OCI-LY3 (cell line): ENCODE data around the gene ZDHHC14.
A peak's percentile ranks its signal among the peaks of the same experiment; 100 is the strongest.

Experiments used
- H2AFZ ChIP-seq: fragments of 200-600, 300-600 bp; shearing (Covaris generic); 2 replicates; pipeline ENCODE4 v1.6.0; 2014; ENCODE audit warnings: antibody characterized with exemption, low read depth, low read length
- H3K27ac ChIP-seq: fragments of 200-600, 300-600 bp; sonication (generic); 2 replicates; pipeline ENCODE4 v1.5.1; 2014; ENCODE audit warnings: mild to moderate bottlenecking, low read length, moderate library complexity, mixed read lengths
- H3K27me3 ChIP-seq: fragments of 200-600, 300-600 bp; sonication (generic); 2 replicates; pipeline ENCODE4 v1.6.1; 2014; ENCODE audit warnings: low read depth, low read length, mixed read lengths
- H3K36me3 ChIP-seq: fragments of 200-600, 300-600 bp; sonication (generic); replicated peaks from 2 replicates; pipeline ENCODE3; 2014; ENCODE audit warnings: low read depth, low read length, mixed read lengths
- H3K4me1 ChIP-seq: fragments of 300-600, 200-600 bp; sonication (generic); 2 replicates; pipeline ENCODE4 v1.6.1; 2014; ENCODE audit warnings: low read length, mixed read lengths
- H3K4me2 ChIP-seq: fragments of 200-600, 300-600 bp; sonication (generic); 2 replicates; pipeline ENCODE4 v1.6.1; 2014; ENCODE audit warnings: low read length, mixed read lengths
- H3K4me3 ChIP-seq: fragments of 300-600, 200-600 bp; sonication (generic); 2 replicates; pipeline ENCODE4 v1.5.1; 2014; ENCODE audit warnings: antibody characterized with exemption, mild to moderate bottlenecking, low read length, moderate library complexity
- H3K79me2 ChIP-seq: fragments of 300-600, 200-600 bp; shearing (Covaris generic); 2 replicates; pipeline ENCODE4 v1.6.1; 2014; ENCODE audit warnings: mild to moderate bottlenecking, low read length, mixed read lengths
- H3K9ac ChIP-seq: fragments of 300-600, 200-600 bp; shearing (Covaris generic); 2 replicates; pipeline ENCODE4 v1.6.0; 2014; ENCODE audit warnings: mild to moderate bottlenecking, low read length, moderate library complexity
- H3K9me3 ChIP-seq: fragments of 200-600, 300-600 bp; shearing (Covaris generic); 2 replicates; pipeline ENCODE4 v1.6.1; 2014; ENCODE audit warnings: low read length, mixed read lengths; ENCODE audit not compliant: insufficient read depth
- H4K20me1 ChIP-seq: fragments of 200-600, 300-600 bp; sonication (generic); 2 replicates; pipeline ENCODE4 v1.6.1; 2016; ENCODE audit warnings: low read length, mixed read lengths; ENCODE audit not compliant: insufficient read depth
- CTCF ChIP-seq: fragments of 200-600, 300-600 bp; sonication (generic); IDR thresholded peaks from 2 replicates; pipeline ENCODE4 v1.5.1; 2014; ENCODE audit warnings: antibody characterized with exemption, low read length, low read depth
- EZH2phosphoT487 ChIP-seq: fragments of 200-600 bp; shearing (Covaris generic); IDR thresholded peaks from 2 replicates; pipeline ENCODE4 v1.6.1; 2018; ENCODE audit warnings: antibody characterized with exemption, mixed run types, low read depth

ZDHHC14 gene

GRCh38 chr6:157401734-157402338 is 20.8 kb downstream of the ZDHHC14 start:
- no peak for TF ChIP-seq CTCF
- TF ChIP-seq EZH2phosphoT487 = no peak
- no peaks in the 10 kb centered on the region for H3K36me3 ChIP-seq

GRCh38 chr6:157402996-157403685 is 22.2 kb downstream of the ZDHHC14 start:
- no peaks in the 10 kb centered on the region for H3K79me2 ChIP-seq
- H3K36me3 ChIP-seq = no peaks in the 10 kb centered on the region
- H3K9ac ChIP-seq = no peak overlapping the region
- peaks cover 13% of the 10 kb centered on the region for H3K4me1 ChIP-seq
- H3K9me3 ChIP-seq = no peaks in the 10 kb centered on the region
- H2AFZ ChIP-seq = no peak overlapping the region; the same call in 1 of the 2 replicates
- no peaks in the 10 kb centered on the region for H3K27me3 ChIP-seq
- TF ChIP-seq CTCF = no peak
- TF ChIP-seq EZH2phosphoT487 = no peak
- H3K4me2 ChIP-seq = peak overlapping the region; percentile 31; the same call in 1 of the 2 replicates
- no peak overlapping the region for H3K27ac ChIP-seq
- no peaks in the 10 kb centered on the region for H4K20me1 ChIP-seq
- H3K4me3 ChIP-seq = no peak overlapping the region; the same call in 1 of the 2 replicates

More at GRCh38 chr6:157401734-157402338, 20.8 kb downstream of the ZDHHC14 start:
- Histone ChIP-seq H2AFZ (no peak overlapping the region), H3K27ac (no peak overlapping the region), H3K79me2 (no peaks in the 10 kb centered on the region), H3K9me3 (no peaks in the 10 kb centered on the region), H4K20me1 (no peaks in the 10 kb centered on the region), H3K4me3 (no peak overlapping the region), H3K9ac (no peak overlapping the region), H3K27me3 (no peaks in the 10 kb centered on the region), H3K4me1 (peaks cover 13% of the 10 kb centered on the region), H3K4me2 (no peak overlapping the region)

GRCh38 chr6:157403686-157404051 is 22.7 kb downstream of the ZDHHC14 start:
- TF ChIP-seq CTCF (no peak), EZH2phosphoT487 (no peak)
- Histone ChIP-seq H4K20me1 (no peaks in the 10 kb centered on the region), H3K4me1 (peaks cover 13% of the 10 kb centered on the region), H3K9ac (no peak overlapping the region), H3K27ac (no peak overlapping the region), H3K36me3 (no peaks in the 10 kb centered on the region), H3K4me3 (no peak overlapping the region; the same call in 1 of the 2 replicates), H3K27me3 (no peaks in the 10 kb centered on the region), H3K9me3 (no peaks in the 10 kb centered on the region), H3K4me2 (peak overlapping the region; percentile 31), H2AFZ (no peak overlapping the region; the same call in 1 of the 2 replicates), H3K79me2 (no peaks in the 10 kb centered on the region)

- Histone ChIP-seq H3K36me3 (no peaks in the 10 kb centered on the region), H2AFZ (no peak overlapping the region), H3K9me3 (no peaks in the 10 kb centered on the region), H3K79me2 (no peaks in the 10 kb centered on the region), H3K4me1 (peaks cover 13% of the 10 kb centered on the region), H3K27ac (no peak overlapping the region), H3K4me2 (no peak overlapping the region), H3K9ac (no peak overlapping the region), H3K27me3 (no peaks in the 10 kb centered on the region), H4K20me1 (no peaks in the 10 kb centered on the region), H3K4me3 (no peak overlapping the region)
- TF ChIP-seq CTCF (no peak), EZH2phosphoT487 (no peak)
Observed at GRCh38 chr6:157405986-157406385, 25.0 kb downstream of the ZDHHC14 start.
